ENCODE results near the gene BAIAP2.

Gene BAIAP2

GRCh38 chr17:81102352-81102751 is 67.4 kb downstream of the BAIAP2 start:
- TF ChIP-seq ZFX (IDR thresholded peaks at IDR 0.05) (no peak), CTCF (conservative IDR thresholded peaks at IDR 0.05) (no peak)
- no peak overlapping the region for H3K27ac ChIP-seq

- TF ChIP-seq ZFX (IDR thresholded peaks at IDR 0.05) = no peak
- TF ChIP-seq CTCF (conservative IDR thresholded peaks at IDR 0.05) = no peak
Observed at GRCh38 chr17:81102869-81103268, 67.9 kb downstream of the BAIAP2 start.

GRCh38 chr17:81103379-81103778 is 68.4 kb downstream of the BAIAP2 start:
- TF ChIP-seq ZFX (IDR thresholded peaks at IDR 0.05) = no peak
- TF ChIP-seq CTCF (conservative IDR thresholded peaks at IDR 0.05) = no peak
- H3K27ac ChIP-seq = no peak overlapping the region

More at GRCh38 chr17:81102869-81103268, 67.9 kb downstream of the BAIAP2 start:
- H3K27ac ChIP-seq = no peak overlapping the region

GRCh38 chr17:81106716-81107115 is 71.8 kb downstream of the BAIAP2 start:
- H3K27ac ChIP-seq = no peak overlapping the region
- no peak for TF ChIP-seq CTCF (conservative IDR thresholded peaks at IDR 0.05)
- no peak for TF ChIP-seq ZFX (IDR thresholded peaks at IDR 0.05)

GRCh38 chr17:81108220-81108619 is 73.3 kb downstream of the BAIAP2 start:
- no peak for TF ChIP-seq CTCF (conservative IDR thresholded peaks at IDR 0.05)
- TF ChIP-seq ZFX (IDR thresholded peaks at IDR 0.05) = no peak
- H3K27ac ChIP-seq = no peak overlapping the region

GRCh38 chr17:81109957-81110356 is 75.0 kb downstream of the BAIAP2 start:
- H3K27ac ChIP-seq = no peak overlapping the region

GRCh38 chr17:81110488-81111040 is 75.6 kb downstream of the BAIAP2 start:
- no peak overlapping the region for H3K27ac ChIP-seq
- no peak for TF ChIP-seq ZFX (IDR thresholded peaks at IDR 0.05)
- no peak for TF ChIP-seq CTCF (conservative IDR thresholded peaks at IDR 0.05)

More at GRCh38 chr17:81109957-81110356, 75.0 kb downstream of the BAIAP2 start:
- no peak for TF ChIP-seq CTCF (conservative IDR thresholded peaks at IDR 0.05)
- TF ChIP-seq ZFX (IDR thresholded peaks at IDR 0.05) = no peak

All from C4-2B (cell line).